Caco-2 (cell line): ENCODE results near the gene SELENON. TPM values are rescaled to one million over a fixed set of nuclear protein-coding genes. Genes with fewer than 3 reads are reported as not detected.

Experiments
- BruUV-seq: library from RNA; stranded (reverse); fragments of 400-500 nt; replicated peaks from 2 replicates; lab custom pipeline; 2021; lab: Mats Ljungman, UMichigan
- CTCF ChIA-PET: fragments of 300-600 bp; sonication (Branson Sonifier 250); formaldehyde crosslinking; loops from one replicate; lab custom pipeline; 2022; ENCODE audit warnings: antibody characterized with exemption; lab: Charles Lee
- POLR2A ChIA-PET: fragments of 300-600 bp; sonication (Branson Sonifier 250); formaldehyde crosslinking; loops from one replicate; lab custom pipeline; 2022; ENCODE audit warnings: antibody characterized with exemption; lab: Charles Lee
- DNase-seq, 2 experiments: peaks; one replicate each; pipeline versions ENCODE4 v3.0.0 to v3.0.0-alpha.2; 2020 to 2022
- H3K27me3 ChIP-seq: replicated peaks from 2 replicates; pipeline ENCODE4 v1.6.0; 2011; ENCODE audit warnings: low read length; ENCODE audit not compliant: control insufficient read depth, insufficient read depth
- H3K36me3 ChIP-seq: 2 replicates; pipeline ENCODE4 v1.5.1; 2011; ENCODE audit warnings: low read length; ENCODE audit not compliant: control insufficient read depth, insufficient read depth
- H3K4me1 ChIP-seq: fragments of 250-450 bp; sonication (Bioruptor Pico); 2 replicates; pipeline ENCODE4 v1.5.1; 2020; ENCODE audit warnings: mild to moderate bottlenecking
- H3K4me3 ChIP-seq: 2 replicates; pipeline ENCODE4 v1.5.1; 2011; ENCODE audit warnings: low read depth, mild to moderate bottlenecking, control low read depth, low read length
- H3K9me3 ChIP-seq: fragments of 250-450 bp; sonication (Bioruptor Pico); 2 replicates; pipeline ENCODE4 v1.5.1; 2020; ENCODE audit warnings: mild to moderate bottlenecking, moderate library complexity
- H3K27ac Mint-ChIP-seq: one replicate; pipeline ENCODE4 v1.8.0; 2022; ENCODE audit warnings: mixed read lengths; ENCODE audit not compliant: unreplicated experiment
- H3K27me3 Mint-ChIP-seq: one replicate; pipeline ENCODE4 v1.8.0; 2022; ENCODE audit warnings: mixed read lengths; ENCODE audit not compliant: insufficient read depth, unreplicated experiment
- H3K36me3 Mint-ChIP-seq: one replicate; pipeline ENCODE4 v1.8.0; 2022; ENCODE audit warnings: mild to moderate bottlenecking, mixed read lengths; ENCODE audit not compliant: insufficient read depth, unreplicated experiment
- H3K4me1 Mint-ChIP-seq: one replicate; pipeline ENCODE4 v1.8.0; 2022; ENCODE audit warnings: low read depth, mixed read lengths; ENCODE audit not compliant: unreplicated experiment
- H3K4me3 Mint-ChIP-seq: one replicate; pipeline ENCODE4 v1.8.0; 2022; ENCODE audit warnings: mild to moderate bottlenecking, moderate library complexity, mixed read lengths; ENCODE audit not compliant: unreplicated experiment
- H3K9me3 Mint-ChIP-seq: one replicate; pipeline ENCODE4 v1.8.0; 2022; ENCODE audit warnings: mixed read lengths; ENCODE audit not compliant: unreplicated experiment
- CTCF ChIP-seq, 2 experiments: fragments of 200-600 bp in 1 of 2; IDR thresholded peaks; 1 replicate in 1 of 2; 2 replicates in 1 of 2; pipeline versions ENCODE4 v1.5.1 to v1.8.0; 2011 to 2022; ENCODE audit warnings: antibody characterized with exemption in 1 of 2, control low read depth in 1 of 2, inconsistent platforms in 1 of 2, low read depth in 1 of 2, low read length in 1 of 2, mild to moderate bottlenecking in 1 of 2, moderate library complexity in 1 of 2; ENCODE audit not compliant: insufficient read depth in 1 of 2, severe bottlenecking in 1 of 2, unreplicated experiment in 1 of 2
- intact Hi-C: fragments of 100-400 bp; cut with micrococcal nuclease; formaldehyde crosslinking; loops from one replicate; pipeline ENCODE4 v1.10.0; 2022; ENCODE audit not compliant: unreplicated experiment
- total RNA-seq: library from RNA; stranded (reverse); gene quantifications from 2 replicates; pipeline ENCODE4 v1.2.3, GENCODE V29; 2022

Gene SELENON
- total RNA-seq, 1 experiment from 2014 or later = 58.3 TPM

DNA sequence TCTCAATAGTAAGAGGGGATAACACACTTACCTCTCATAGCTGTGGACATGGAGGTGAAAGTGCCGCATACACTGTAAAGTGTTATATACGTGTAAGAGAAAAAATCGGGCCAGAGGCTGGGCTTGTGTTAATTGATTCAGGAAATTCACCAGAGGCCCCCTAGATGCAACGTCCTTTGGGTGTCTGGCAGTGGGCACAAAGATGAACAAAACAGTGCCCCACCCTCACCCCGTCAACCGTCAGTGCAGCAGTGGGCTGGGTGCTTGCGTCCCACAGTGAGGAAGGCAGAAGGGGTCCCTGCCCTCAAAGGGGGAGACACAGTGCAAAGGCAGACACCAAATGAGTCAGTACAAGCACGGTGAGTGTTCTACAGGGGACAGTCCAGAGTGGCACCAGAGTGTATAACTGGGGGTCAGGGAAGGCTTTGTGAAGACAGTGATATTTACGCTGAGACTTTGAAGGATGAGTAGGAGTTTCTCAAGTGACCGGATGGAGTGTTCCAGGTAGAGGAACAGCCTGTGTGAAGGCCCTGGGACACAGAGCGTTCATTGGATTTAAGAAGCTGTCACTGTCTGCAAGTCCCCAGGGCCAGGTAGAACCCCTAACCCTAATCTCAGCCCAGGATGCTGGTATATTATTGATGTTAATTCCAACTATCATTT lies 13.2 kb downstream of the SELENON start:
- Histone ChIP-seq H3K4me3 (no peak overlapping the region), H3K4me1 (peaks cover 6% of the 10 kb centered on the region), H3K36me3 (no peaks in the 10 kb centered on the region; the same call in 1 of the 2 replicates), H3K9me3 (no peaks in the 10 kb centered on the region), H3K27me3 (no peaks in the 10 kb centered on the region)
- Mint-ChIP-seq H3K27me3 (no peaks in the 10 kb centered on the region), H3K27ac (no peak overlapping the region), H3K4me1 (peaks cover 5% of the 10 kb centered on the region), H3K4me3 (no peak overlapping the region), H3K9me3 (no peaks in the 10 kb centered on the region), H3K36me3 (peaks cover 21% of the 10 kb centered on the region)
- intact Hi-C loops = no loop called here
- no TSS peak for BruUV-seq
- DNase-seq = no peak
- POLR2A ChIA-PET = no interaction called here
- TF ChIP-seq CTCF (IDR thresholded peaks at IDR 0.05; ENCODE audit: insufficient read depth in 1 of 2, low read depth in 1 of 2, low read length in 1 of 2, severe bottlenecking in 1 of 2, unreplicated experiment in 1 of 2) = no peak
- CTCF ChIA-PET = no interaction called here

DNA sequence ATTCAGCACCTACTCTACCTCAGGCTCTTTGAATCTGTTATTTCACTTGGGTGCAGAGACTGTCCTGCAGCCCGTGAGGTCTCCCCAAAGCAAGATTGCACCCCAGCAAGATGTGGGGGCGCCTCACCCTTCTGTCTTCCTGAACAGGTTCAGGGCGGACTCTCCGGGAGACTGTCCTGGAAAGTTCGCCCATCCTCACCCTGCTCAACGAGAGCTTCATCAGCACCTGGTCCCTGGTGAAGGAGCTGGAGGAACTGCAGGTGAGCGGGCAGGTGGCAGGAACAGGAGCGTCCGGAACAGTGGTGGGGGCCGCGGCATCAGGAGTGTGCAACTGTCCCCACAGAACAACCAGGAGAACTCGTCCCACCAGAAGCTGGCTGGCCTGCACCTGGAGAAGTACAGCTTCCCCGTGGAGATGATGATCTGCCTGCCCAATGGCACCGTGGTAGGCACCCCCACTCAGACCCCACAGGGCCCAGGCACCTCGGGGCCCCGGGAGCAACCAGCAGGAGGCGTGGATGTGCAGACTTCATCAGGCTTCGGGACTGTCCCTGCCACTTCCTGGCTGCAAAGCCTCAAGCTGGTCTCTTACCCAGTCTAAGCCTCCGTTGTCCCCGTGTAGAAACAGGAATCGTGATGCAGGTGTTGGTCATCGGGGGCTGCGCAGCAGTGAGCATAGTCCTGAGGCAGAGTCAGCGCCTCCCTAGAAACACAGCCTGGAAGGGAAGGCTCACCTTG lies 13.9 kb downstream of the SELENON start:
- Mint-ChIP-seq H3K4me3 (no peak overlapping the region), H3K36me3 (peaks cover 23% of the 10 kb centered on the region), H3K4me1 (peaks cover 10% of the 10 kb centered on the region), H3K27ac (no peak overlapping the region), H3K9me3 (no peaks in the 10 kb centered on the region), H3K27me3 (no peaks in the 10 kb centered on the region)
- Histone ChIP-seq H3K4me1 (peaks cover 13% of the 10 kb centered on the region), H3K4me3 (no peak overlapping the region), H3K36me3 (no peaks in the 10 kb centered on the region; the same call in 1 of the 2 replicates), H3K27me3 (no peaks in the 10 kb centered on the region), H3K9me3 (no peaks in the 10 kb centered on the region)
- intact Hi-C loops = no loop called here
- POLR2A ChIA-PET = no interaction called here
- no TSS peak for BruUV-seq
- CTCF ChIA-PET = interaction anchor here (0.6 kb wide), 1 partner anchor 22 kb away, joined by 3 read pairs; no protein-coding TSS in a partner anchor
- no peak for TF ChIP-seq CTCF (IDR thresholded peaks at IDR 0.05; ENCODE audit: insufficient read depth in 1 of 2, low read depth in 1 of 2, low read length in 1 of 2, severe bottlenecking in 1 of 2, unreplicated experiment in 1 of 2)
- no peak for DNase-seq

DNA sequence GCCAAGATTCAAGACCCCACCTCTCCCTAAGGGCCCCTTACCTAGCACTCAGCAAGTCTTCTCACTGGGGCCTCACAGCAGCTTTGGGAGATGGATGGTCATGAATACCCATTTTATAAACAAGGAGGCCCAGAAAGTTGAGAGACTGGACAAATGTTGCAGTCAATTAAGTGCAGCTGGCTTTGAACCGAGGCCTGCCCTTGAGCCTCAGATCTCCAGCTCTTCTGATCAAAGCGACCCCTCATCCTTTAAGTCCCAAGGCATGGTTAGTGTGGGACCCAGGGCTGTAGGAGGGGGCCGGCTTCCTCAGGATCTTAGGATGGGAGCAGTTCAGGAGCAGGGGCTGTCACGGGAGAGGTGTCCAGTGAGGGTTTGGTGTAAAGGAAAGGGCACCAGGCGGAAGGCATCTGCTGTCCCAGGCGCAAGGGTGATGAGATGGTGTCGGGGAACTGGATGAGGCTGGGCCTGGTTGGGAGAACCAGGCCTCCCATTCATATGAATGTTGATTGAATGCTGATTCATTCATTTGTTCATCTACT lies 14.6 kb downstream of the SELENON start:
- TF ChIP-seq CTCF (IDR thresholded peaks at IDR 0.05; ENCODE audit: insufficient read depth in 1 of 2, low read depth in 1 of 2, low read length in 1 of 2, severe bottlenecking in 1 of 2, unreplicated experiment in 1 of 2) = no peak
- CTCF ChIA-PET = interaction anchor here (0.6 kb wide), 1 partner anchor 190 kb away, joined by 4 read pairs; no protein-coding TSS in a partner anchor
- Histone ChIP-seq H3K4me1 (peaks cover 15% of the 10 kb centered on the region), H3K4me3 (no peak overlapping the region), H3K9me3 (no peaks in the 10 kb centered on the region), H3K27me3 (no peaks in the 10 kb centered on the region), H3K36me3 (no peaks in the 10 kb centered on the region; the same call in 1 of the 2 replicates)
- DNase-seq = no peak
- POLR2A ChIA-PET = no interaction called here
- Mint-ChIP-seq H3K4me3 (no peak overlapping the region), H3K36me3 (peaks cover 30% of the 10 kb centered on the region), H3K27ac (no peak overlapping the region), H3K9me3 (no peaks in the 10 kb centered on the region), H3K27me3 (no peaks in the 10 kb centered on the region), H3K4me1 (peaks cover 10% of the 10 kb centered on the region)
- intact Hi-C loops = no loop called here
- no TSS peak for BruUV-seq
